GM12873 (cell line): ENCODE data around the gene P2RY12.
A peak's percentile ranks its signal among the peaks of the same experiment; 100 is the strongest.

ENCODE experiments used
- CTCF ChIP-seq: IDR thresholded peaks from 2 replicates; pipeline ENCODE4 v1.5.1; 2012; ENCODE audit warnings: low read depth, mild to moderate bottlenecking, moderate library complexity, low read length, control low read depth; ENCODE audit not compliant: insufficient read depth; ENCODE audit errors: missing control alignments

The P2RY12 gene

GRCh38 chr3:151300539-151300938 lies 84.0 kb downstream of the P2RY12 start:
- TF ChIP-seq CTCF: no peak

GRCh38 chr3:151299006-151299405 lies 85.5 kb downstream of the P2RY12 start:
- no peak for TF ChIP-seq CTCF

GRCh38 chr3:151297429-151297828 lies 87.1 kb downstream of the P2RY12 start:
- TF ChIP-seq CTCF: no peak

GRCh38 chr3:151296226-151296625 lies 88.3 kb downstream of the P2RY12 start:
- no peak for TF ChIP-seq CTCF

GRCh38 chr3:151293127-151293526 lies 91.4 kb downstream of the P2RY12 start:
- TF ChIP-seq CTCF: no peak

GRCh38 chr3:151290673-151291072 lies 93.9 kb downstream of the P2RY12 start:
- peak; percentile 18 for TF ChIP-seq CTCF

- no peak for TF ChIP-seq CTCF
These were observed 95.1 kb downstream of the P2RY12 start for GRCh38 chr3:151289445-151289844.
